ENCODE results near the gene OR1S2.

DNA sequence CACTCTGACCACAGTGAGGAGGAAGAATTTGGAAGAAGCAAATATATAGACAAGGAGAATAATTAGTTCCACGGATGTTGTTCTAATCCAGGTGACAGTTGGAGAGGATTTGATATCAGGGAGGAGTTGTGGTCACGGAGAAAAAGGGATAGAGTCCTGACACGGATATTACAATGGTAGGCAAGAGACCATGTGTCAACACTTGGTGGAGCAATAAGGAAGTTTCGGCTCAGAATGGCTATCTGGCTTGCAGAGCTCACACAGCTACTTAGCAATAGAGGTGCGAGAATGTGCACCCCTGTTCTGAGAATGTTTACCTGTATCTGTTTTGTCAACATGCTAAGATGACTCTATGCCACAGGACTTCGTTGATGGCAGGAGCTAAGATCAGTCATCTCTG, 25.5 kb downstream of the OR1S2 start:
- TF ChIP-seq, protein P1, sequence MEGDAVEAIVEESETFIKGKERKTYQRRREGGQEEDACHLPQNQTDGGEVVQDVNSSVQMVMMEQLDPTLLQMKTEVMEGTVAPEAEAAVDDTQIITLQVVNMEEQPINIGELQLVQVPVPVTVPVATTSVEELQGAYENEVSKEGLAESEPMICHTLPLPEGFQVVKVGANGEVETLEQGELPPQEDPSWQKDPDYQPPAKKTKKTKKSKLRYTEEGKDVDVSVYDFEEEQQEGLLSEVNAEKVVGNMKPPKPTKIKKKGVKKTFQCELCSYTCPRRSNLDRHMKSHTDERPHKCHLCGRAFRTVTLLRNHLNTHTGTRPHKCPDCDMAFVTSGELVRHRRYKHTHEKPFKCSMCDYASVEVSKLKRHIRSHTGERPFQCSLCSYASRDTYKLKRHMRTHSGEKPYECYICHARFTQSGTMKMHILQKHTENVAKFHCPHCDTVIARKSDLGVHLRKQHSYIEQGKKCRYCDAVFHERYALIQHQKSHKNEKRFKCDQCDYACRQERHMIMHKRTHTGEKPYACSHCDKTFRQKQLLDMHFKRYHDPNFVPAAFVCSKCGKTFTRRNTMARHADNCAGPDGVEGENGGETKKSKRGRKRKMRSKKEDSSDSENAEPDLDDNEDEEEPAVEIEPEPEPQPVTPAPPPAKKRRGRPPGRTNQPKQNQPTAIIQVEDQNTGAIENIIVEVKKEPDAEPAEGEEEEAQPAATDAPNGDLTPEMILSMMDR (IDR thresholded peaks at IDR 0.05): no peak
- TF ChIP-seq, protein P2, sequence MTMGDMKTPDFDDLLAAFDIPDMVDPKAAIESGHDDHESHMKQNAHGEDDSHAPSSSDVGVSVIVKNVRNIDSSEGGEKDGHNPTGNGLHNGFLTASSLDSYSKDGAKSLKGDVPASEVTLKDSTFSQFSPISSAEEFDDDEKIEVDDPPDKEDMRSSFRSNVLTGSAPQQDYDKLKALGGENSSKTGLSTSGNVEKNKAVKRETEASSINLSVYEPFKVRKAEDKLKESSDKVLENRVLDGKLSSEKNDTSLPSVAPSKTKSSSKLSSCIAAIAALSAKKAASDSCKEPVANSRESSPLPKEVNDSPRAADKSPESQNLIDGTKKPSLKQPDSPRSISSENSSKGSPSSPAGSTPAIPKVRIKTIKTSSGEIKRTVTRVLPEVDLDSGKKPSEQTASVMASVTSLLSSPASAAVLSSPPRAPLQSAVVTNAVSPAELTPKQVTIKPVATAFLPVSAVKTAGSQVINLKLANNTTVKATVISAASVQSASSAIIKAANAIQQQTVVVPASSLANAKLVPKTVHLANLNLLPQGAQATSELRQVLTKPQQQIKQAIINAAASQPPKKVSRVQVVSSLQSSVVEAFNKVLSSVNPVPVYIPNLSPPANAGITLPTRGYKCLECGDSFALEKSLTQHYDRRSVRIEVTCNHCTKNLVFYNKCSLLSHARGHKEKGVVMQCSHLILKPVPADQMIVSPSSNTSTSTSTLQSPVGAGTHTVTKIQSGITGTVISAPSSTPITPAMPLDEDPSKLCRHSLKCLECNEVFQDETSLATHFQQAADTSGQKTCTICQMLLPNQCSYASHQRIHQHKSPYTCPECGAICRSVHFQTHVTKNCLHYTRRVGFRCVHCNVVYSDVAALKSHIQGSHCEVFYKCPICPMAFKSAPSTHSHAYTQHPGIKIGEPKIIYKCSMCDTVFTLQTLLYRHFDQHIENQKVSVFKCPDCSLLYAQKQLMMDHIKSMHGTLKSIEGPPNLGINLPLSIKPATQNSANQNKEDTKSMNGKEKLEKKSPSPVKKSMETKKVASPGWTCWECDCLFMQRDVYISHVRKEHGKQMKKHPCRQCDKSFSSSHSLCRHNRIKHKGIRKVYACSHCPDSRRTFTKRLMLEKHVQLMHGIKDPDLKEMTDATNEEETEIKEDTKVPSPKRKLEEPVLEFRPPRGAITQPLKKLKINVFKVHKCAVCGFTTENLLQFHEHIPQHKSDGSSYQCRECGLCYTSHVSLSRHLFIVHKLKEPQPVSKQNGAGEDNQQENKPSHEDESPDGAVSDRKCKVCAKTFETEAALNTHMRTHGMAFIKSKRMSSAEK (CRISPR knock-in tag; IDR thresholded peaks at IDR 0.05; ENCODE audit: borderline replicate concordance): no peak
- TF ChIP-seq, protein P3, sequence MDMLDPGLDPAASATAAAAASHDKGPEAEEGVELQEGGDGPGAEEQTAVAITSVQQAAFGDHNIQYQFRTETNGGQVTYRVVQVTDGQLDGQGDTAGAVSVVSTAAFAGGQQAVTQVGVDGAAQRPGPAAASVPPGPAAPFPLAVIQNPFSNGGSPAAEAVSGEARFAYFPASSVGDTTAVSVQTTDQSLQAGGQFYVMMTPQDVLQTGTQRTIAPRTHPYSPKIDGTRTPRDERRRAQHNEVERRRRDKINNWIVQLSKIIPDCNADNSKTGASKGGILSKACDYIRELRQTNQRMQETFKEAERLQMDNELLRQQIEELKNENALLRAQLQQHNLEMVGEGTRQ (CRISPR knock-in tag; IDR thresholded peaks at IDR 0.05): no peak
- TF ChIP-seq, protein P4, sequence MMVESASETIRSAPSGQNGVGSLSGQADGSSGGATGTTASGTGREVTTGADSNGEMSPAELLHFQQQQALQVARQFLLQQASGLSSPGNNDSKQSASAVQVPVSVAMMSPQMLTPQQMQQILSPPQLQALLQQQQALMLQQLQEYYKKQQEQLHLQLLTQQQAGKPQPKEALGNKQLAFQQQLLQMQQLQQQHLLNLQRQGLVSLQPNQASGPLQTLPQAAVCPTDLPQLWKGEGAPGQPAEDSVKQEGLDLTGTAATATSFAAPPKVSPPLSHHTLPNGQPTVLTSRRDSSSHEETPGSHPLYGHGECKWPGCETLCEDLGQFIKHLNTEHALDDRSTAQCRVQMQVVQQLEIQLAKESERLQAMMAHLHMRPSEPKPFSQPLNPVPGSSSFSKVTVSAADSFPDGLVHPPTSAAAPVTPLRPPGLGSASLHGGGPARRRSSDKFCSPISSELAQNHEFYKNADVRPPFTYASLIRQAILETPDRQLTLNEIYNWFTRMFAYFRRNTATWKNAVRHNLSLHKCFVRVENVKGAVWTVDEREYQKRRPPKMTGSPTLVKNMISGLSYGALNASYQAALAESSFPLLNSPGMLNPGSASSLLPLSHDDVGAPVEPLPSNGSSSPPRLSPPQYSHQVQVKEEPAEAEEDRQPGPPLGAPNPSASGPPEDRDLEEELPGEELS (CRISPR knock-in tag; IDR thresholded peaks at IDR 0.05): no peak
- TF ChIP-seq, protein P5, sequence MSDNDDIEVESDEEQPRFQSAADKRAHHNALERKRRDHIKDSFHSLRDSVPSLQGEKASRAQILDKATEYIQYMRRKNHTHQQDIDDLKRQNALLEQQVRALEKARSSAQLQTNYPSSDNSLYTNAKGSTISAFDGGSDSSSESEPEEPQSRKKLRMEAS (CRISPR knock-in tag; IDR thresholded peaks at IDR 0.05): no peak
- TF ChIP-seq NFATC4 (CRISPR knock-in tag; IDR thresholded peaks at IDR 0.05) (no peak), ATF1 (CRISPR knock-in tag; IDR thresholded peaks at IDR 0.05) (no peak), SMAD4 (CRISPR knock-in tag; IDR thresholded peaks at IDR 0.05) (no peak), TEAD4 (CRISPR knock-in tag; IDR thresholded peaks at IDR 0.05) (no peak), CBFB (CRISPR knock-in tag; IDR thresholded peaks at IDR 0.05; ENCODE audit: low read depth) (no peak)
- TF ChIP-seq, protein P6, sequence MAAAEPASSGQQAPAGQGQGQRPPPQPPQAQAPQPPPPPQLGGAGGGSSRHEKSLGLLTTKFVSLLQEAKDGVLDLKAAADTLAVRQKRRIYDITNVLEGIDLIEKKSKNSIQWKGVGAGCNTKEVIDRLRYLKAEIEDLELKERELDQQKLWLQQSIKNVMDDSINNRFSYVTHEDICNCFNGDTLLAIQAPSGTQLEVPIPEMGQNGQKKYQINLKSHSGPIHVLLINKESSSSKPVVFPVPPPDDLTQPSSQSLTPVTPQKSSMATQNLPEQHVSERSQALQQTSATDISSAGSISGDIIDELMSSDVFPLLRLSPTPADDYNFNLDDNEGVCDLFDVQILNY (CRISPR knock-in tag; IDR thresholded peaks at IDR 0.05): no peak
- TF ChIP-seq, protein P7, sequence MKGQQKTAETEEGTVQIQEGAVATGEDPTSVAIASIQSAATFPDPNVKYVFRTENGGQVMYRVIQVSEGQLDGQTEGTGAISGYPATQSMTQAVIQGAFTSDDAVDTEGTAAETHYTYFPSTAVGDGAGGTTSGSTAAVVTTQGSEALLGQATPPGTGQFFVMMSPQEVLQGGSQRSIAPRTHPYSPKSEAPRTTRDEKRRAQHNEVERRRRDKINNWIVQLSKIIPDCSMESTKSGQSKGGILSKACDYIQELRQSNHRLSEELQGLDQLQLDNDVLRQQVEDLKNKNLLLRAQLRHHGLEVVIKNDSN (CRISPR knock-in tag; IDR thresholded peaks at IDR 0.05): no peak

All from WTC11 (cell line).